Heart left ventricle (tissue), 13 donors: ENCODE data around the gene ALOX5AP.

Experiments used
- POLR2A ChIP-seq, 2 donors: fragments of 450-650 bp; IDR thresholded peaks; one replicate each; pipeline ENCODE4 v1.6.1; 2017; ENCODE audit warnings: antibody characterized with exemption in 2 of 2, mild to moderate bottlenecking in 2 of 2, moderate library complexity in 2 of 2
- TF ChIP-seq, protein P1 (sequence below), 12 donors: fragments of 200-600 bp; sonication (generic) in 4 of 12; IDR thresholded peaks; one replicate each; pipeline versions ENCODE4 v1.5.0 to v1.8.0; 2018 to 2022; ENCODE audit warnings: antibody characterized with exemption in 12 of 12, mild to moderate bottlenecking in 5 of 12
- donor health status: ischemic (EF 13 %, LVEDD 7.1; RV severe dilation, severe dysfunction).
- donor health status: DM: no; HTN: yes; CAD: no.
- donor health status: DM: no; HTN: no; CAD: no.
- donor health status: ischemic (EF 25% LVEDD 6.9; RV normal size, moderate dysfunction).
- donor health status: ischemic (EF 25% LVEDD 5.7; RV mildly dilated, moderate dysfunction).
- donor health status: ischemic (EF 35%, LVEDD 5.7; RV mildly dilated, moderate dysfunction).
- donor health status: nonischemic (EF 11% LVEDD 7.7; RV severe dilation, severe dysfunction).
- donor health status: DM: yes; HTN: yes; CAD: no.
- donor health status: PGD.
- donor health status: ischemic (EF 29% LVEDD 5.4; RV normal size, mild dysfunction).
- donor health status: nonischemic (EF 23%, LVEDD 6.1; RV moderate dilation, normal function).

DNA sequence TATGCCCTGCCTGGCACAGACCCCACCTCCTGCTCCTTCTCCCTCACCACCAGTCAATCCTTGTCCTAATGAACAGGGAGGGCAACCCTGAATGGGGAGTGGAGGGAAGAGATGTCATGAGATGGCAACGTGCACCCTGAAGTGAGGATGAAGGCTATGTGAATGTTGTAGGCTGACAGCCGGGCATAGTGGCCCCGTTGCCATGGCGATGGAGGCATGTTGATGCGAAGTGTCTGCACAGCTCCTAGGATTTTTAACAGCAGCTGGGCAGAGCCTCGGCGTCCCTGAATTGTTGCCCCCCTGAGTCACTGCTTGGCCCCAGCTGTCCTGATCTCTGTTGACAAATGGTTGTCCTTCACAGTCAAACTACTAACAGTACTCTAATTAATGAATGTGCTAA is 4.8 kb upstream of the ALOX5AP start:
- TF ChIP-seq, protein P1, sequence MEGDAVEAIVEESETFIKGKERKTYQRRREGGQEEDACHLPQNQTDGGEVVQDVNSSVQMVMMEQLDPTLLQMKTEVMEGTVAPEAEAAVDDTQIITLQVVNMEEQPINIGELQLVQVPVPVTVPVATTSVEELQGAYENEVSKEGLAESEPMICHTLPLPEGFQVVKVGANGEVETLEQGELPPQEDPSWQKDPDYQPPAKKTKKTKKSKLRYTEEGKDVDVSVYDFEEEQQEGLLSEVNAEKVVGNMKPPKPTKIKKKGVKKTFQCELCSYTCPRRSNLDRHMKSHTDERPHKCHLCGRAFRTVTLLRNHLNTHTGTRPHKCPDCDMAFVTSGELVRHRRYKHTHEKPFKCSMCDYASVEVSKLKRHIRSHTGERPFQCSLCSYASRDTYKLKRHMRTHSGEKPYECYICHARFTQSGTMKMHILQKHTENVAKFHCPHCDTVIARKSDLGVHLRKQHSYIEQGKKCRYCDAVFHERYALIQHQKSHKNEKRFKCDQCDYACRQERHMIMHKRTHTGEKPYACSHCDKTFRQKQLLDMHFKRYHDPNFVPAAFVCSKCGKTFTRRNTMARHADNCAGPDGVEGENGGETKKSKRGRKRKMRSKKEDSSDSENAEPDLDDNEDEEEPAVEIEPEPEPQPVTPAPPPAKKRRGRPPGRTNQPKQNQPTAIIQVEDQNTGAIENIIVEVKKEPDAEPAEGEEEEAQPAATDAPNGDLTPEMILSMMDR (IDR thresholded peaks at IDR 0.05), result no peak
- TF ChIP-seq POLR2A (IDR thresholded peaks at IDR 0.05), result no peak
